ENCODE results near the gene KLHDC4.

- TF ChIP-seq POLR2A (IDR thresholded peaks at IDR 0.05): no peak
- no peak for TF ChIP-seq CTCF (IDR thresholded peaks at IDR 0.05)
- no peak for TF ChIP-seq POLR2AphosphoS5 (IDR thresholded peaks at IDR 0.05)
Measured at GRCh38 chr16:87674419-87674818, 91.4 kb downstream of the KLHDC4 start.
